ENCODE measurements around the gene ADAMTS17. TPM values are rescaled to one million over a fixed set of nuclear protein-coding genes. Genes with fewer than 3 reads are reported as not detected.

The ADAMTS17 gene
- total RNA-seq, 1 experiment from 2014 or later = 7.7 TPM

DNA sequence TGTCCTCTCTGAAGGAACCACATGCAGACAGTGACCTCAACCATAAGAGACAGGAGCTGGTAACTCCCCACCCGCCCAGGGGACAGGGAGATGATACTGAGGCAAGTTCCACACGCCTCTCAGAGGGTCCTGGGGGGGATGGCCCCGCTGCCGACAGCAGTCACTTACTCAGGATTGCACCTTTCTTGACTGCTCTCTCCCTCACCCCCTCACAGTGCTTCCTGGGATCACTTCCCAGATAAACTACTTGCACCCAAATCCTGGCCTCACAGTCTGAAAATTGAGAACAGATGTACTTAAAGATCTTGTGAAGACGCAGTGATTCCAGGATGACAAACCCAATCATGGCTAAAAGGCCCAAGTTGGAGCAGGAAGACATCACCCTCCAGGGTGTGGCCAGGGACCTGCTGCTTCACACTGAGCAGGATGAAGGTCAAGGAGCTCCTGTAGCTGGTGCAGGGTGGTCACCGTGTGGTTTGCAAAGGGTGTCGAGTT, 207.6 kb downstream of the ADAMTS17 start:
- H3K27me3 Mint-ChIP-seq (ENCODE audit: insufficient read depth, unreplicated experiment) = no peaks in the 10 kb centered on the region

DNA sequence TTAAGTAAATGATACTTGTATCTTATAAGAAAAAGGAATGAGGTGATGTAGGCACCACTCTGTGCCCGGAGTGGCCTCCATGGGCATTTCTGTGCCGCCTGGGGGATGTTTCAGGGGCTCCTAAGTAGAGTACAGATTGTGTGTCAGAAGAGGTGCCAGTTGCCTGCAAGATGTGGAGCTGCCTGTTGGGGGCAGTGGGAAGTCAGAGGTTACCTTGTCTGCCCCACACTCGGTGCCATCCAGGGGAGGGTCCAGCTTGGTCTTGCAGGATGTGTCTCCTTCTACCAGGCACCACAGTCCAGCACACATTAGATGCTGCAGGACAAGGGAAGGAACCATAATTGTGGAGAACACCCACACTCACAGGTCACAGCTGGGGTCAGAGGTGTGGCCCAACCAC, 208.8 kb downstream of the ADAMTS17 start:
- BruUV-seq (replicated peaks) = no TSS peak
- ChIA-PET POLR2A (no interaction called here), CTCF (interaction anchor here (1.0 kb wide), 1 partner anchor 8 kb away, joined by 3 read pairs; no protein-coding TSS in a partner anchor)
- Mint-ChIP-seq H3K27ac (ENCODE audit: low read depth, unreplicated experiment) (no peak overlapping the region), H3K9me3 (ENCODE audit: unreplicated experiment) (no peaks in the 10 kb centered on the region), H3K27me3 (ENCODE audit: insufficient read depth, unreplicated experiment) (no peaks in the 10 kb centered on the region), H3K36me3 (ENCODE audit: insufficient read depth, unreplicated experiment) (no peaks in the 10 kb centered on the region), H3K4me3 (ENCODE audit: unreplicated experiment) (no peak overlapping the region), H3K4me1 (ENCODE audit: insufficient read depth, unreplicated experiment) (peaks cover 6% of the 10 kb centered on the region)
- TF ChIP-seq, protein P1, sequence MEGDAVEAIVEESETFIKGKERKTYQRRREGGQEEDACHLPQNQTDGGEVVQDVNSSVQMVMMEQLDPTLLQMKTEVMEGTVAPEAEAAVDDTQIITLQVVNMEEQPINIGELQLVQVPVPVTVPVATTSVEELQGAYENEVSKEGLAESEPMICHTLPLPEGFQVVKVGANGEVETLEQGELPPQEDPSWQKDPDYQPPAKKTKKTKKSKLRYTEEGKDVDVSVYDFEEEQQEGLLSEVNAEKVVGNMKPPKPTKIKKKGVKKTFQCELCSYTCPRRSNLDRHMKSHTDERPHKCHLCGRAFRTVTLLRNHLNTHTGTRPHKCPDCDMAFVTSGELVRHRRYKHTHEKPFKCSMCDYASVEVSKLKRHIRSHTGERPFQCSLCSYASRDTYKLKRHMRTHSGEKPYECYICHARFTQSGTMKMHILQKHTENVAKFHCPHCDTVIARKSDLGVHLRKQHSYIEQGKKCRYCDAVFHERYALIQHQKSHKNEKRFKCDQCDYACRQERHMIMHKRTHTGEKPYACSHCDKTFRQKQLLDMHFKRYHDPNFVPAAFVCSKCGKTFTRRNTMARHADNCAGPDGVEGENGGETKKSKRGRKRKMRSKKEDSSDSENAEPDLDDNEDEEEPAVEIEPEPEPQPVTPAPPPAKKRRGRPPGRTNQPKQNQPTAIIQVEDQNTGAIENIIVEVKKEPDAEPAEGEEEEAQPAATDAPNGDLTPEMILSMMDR (IDR thresholded peaks at IDR 0.05; ENCODE audit: unreplicated experiment) = no peak
- intact Hi-C loops (cut with micrococcal nuclease) = no loop called here
- no peak for DNase-seq (ENCODE audit: unreplicated experiment)

More for the DNA sequence above, 207.6 kb downstream of the ADAMTS17 start:
- no peaks in the 10 kb centered on the region for H3K36me3 Mint-ChIP-seq (ENCODE audit: insufficient read depth, unreplicated experiment)
- intact Hi-C loops (cut with micrococcal nuclease) = no loop called here
- no TSS peak for BruUV-seq (replicated peaks)
- no peak for DNase-seq (ENCODE audit: unreplicated experiment)
- no peak overlapping the region for H3K4me3 Mint-ChIP-seq (ENCODE audit: unreplicated experiment)
- CTCF ChIA-PET = no interaction called here
- POLR2A ChIA-PET = interaction anchor here (0.9 kb wide), 1 partner anchor 22 kb away, joined by 3 read pairs; no protein-coding TSS in a partner anchor
- no peaks in the 10 kb centered on the region for H3K9me3 Mint-ChIP-seq (ENCODE audit: unreplicated experiment)
- H3K27ac Mint-ChIP-seq (ENCODE audit: low read depth, unreplicated experiment) = no peak overlapping the region
- TF ChIP-seq, protein P1 (IDR thresholded peaks at IDR 0.05; ENCODE audit: unreplicated experiment) = no peak
- peaks cover 6% of the 10 kb centered on the region for H3K4me1 Mint-ChIP-seq (ENCODE audit: insufficient read depth, unreplicated experiment)

DNA sequence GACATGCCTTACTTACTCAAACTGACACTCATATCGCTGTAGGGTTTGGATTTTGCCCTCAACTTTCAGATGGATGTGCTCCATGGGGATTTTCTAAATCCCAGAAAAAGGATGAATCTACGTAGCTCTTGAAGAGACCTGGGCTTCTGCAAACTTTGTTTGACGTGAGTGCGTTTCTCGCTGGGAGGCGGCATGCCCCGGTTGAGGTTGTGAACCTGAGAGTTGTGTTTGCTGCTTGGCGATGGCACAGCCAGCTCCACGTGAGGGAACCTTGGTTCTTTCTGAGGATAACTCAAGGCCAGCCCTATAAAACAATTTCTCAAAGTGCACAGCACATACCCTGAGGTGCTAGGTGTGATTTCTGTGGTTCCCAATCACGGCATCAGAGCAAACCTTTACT, 209.5 kb downstream of the ADAMTS17 start:
- no peak overlapping the region for H3K4me3 Mint-ChIP-seq (ENCODE audit: unreplicated experiment)
- intact Hi-C loops (cut with micrococcal nuclease) = no loop called here
- ChIA-PET POLR2A (no interaction called here), CTCF (interaction anchor here (0.7 to 1.0 kb wide), 2 partner anchors 9 to 19 kb away, joined by 3 read pairs; no protein-coding TSS in a partner anchor)
- H3K27me3 Mint-ChIP-seq (ENCODE audit: insufficient read depth, unreplicated experiment) = no peaks in the 10 kb centered on the region
- TF ChIP-seq, protein P1 (IDR thresholded peaks at IDR 0.05; ENCODE audit: unreplicated experiment) = no peak
- H3K9me3 Mint-ChIP-seq (ENCODE audit: unreplicated experiment) = no peaks in the 10 kb centered on the region
- no peak overlapping the region for H3K27ac Mint-ChIP-seq (ENCODE audit: low read depth, unreplicated experiment)
- peaks cover 6% of the 10 kb centered on the region for H3K4me1 Mint-ChIP-seq (ENCODE audit: insufficient read depth, unreplicated experiment)
- BruUV-seq (replicated peaks) = no TSS peak
- DNase-seq (ENCODE audit: unreplicated experiment) = no peak
- no peaks in the 10 kb centered on the region for H3K36me3 Mint-ChIP-seq (ENCODE audit: insufficient read depth, unreplicated experiment)

DNA sequence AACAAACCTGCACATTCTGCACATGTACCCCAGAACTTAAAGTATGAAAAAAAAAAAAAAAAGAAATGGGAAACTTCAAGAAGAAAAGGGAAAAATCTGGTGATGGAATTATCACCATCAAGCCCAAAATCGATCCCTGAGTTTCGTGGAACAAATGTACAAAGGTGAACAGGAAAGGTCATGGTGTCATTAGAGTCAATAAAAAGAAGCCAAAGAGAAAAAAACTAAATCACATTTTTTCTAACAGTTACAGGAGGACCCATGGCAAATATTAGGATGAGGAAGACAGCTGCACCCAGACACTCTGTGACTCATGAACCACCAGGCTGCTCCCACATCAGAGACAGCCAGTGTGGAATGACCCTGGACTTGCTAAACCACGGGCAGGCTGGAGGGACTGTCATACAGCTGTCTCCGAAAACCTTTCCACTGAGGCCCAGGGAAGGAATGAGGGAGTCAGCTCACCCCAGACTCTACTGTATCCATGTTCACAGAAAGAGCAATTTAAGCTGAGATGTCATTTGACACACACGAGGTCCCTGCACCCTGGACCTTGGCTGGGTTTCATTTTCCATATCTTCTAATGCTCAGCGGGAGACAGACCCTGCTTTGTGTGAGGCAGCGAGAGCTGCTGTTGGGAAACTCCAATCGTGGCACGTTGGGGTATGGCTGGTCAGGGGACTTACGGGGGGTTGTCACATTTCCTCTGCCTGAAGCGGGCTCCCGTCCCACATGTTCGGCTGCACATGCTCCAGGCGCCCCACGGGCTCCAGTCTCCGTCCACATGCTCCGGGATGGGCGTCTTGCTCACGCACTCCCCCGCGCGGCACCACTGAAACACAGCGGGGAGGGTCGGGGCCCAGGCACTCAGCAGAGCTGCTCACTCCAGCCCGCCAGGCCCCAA, 210.2 kb downstream of the ADAMTS17 start:
- no peaks in the 10 kb centered on the region for H3K9me3 Mint-ChIP-seq (ENCODE audit: unreplicated experiment)
- no peaks in the 10 kb centered on the region for H3K27me3 Mint-ChIP-seq (ENCODE audit: insufficient read depth, unreplicated experiment)
- CTCF ChIA-PET = interaction anchor here (0.6 kb wide), 1 partner anchor 877 kb away, joined by 4 read pairs; no protein-coding TSS in a partner anchor
- H3K36me3 Mint-ChIP-seq (ENCODE audit: insufficient read depth, unreplicated experiment) = no peaks in the 10 kb centered on the region
- H3K27ac Mint-ChIP-seq (ENCODE audit: low read depth, unreplicated experiment) = no peak overlapping the region
- intact Hi-C loops (cut with micrococcal nuclease) = no loop called here
- TF ChIP-seq, protein P1 (IDR thresholded peaks at IDR 0.05; ENCODE audit: unreplicated experiment) = no peak
- POLR2A ChIA-PET = no interaction called here
- DNase-seq (ENCODE audit: unreplicated experiment) = no peak
- BruUV-seq (replicated peaks) = no TSS peak
- H3K4me1 Mint-ChIP-seq (ENCODE audit: insufficient read depth, unreplicated experiment) = peaks cover 6% of the 10 kb centered on the region
- no peak overlapping the region for H3K4me3 Mint-ChIP-seq (ENCODE audit: unreplicated experiment)

Measured in MCF 10A (cell line).